ENCODE results near the gene PRDM16.

PRDM16 gene

DNA sequence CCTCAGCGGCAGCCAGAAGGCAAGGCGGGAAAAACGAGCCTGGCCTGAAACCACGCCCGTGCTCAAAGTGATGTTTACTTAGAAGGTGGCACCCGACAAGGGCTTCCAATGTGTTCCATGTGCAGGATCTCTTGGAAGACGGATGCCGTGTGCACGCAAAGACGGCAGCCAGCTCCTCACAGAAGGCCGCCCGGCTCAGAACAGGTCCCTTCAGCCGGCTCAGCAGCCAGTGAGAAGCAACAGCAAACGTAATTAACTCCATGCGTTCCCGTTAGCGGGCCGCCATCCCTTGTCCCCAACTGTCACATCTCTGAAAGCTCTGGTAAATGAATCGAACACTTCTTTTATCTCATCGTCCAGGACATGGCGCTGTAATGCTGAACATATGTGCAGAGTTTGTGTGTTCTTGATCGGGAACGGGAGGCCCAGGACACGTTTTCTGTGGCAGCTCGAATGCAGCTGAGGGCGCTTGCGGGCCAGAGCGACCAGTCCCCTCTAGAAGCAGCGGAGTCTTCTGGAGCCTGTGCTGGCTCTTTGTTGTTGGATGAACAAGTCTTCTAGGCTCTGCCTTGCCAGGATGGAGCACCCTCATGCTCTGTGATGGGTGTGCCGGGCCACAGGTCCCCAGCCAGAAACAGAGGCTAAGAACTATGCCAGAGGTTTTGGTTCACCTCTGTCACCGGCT is 290.9 kb downstream of the PRDM16 start:
- Histone ChIP-seq H3K9me3 (ENCODE audit: low read length) (no peaks in the 10 kb centered on the region), H3K4me1 (ENCODE audit: insufficient read depth, low read length, severe bottlenecking) (no peaks in the 10 kb centered on the region), H3K9me2 (ENCODE audit: low read depth, low read length) (no peaks in the 10 kb centered on the region), H3K9ac (ENCODE audit: low read length) (no peak overlapping the region), H3F3A (ENCODE audit: insufficient read depth, low read length) (no peaks in the 10 kb centered on the region), H3K79me2 (ENCODE audit: insufficient read depth, low read length) (no peaks in the 10 kb centered on the region), H4K20me1 (ENCODE audit: insufficient read depth, low read length) (no peaks in the 10 kb centered on the region), H3K27ac (ENCODE audit: low read depth, low read length, poor library complexity, severe bottlenecking) (no peak overlapping the region), H3K27me3 (ENCODE audit: insufficient read depth, low read length) (peaks cover 6% of the 10 kb centered on the region), H3K4me3 (ENCODE audit: low read depth, low read length, poor library complexity, severe bottlenecking) (no peak overlapping the region), H3K4me2 (ENCODE audit: low read length) (no peak overlapping the region), H2AFZ (ENCODE audit: low read length) (no peak overlapping the region), H3K36me3 (ENCODE audit: insufficient read depth, low read length) (no peaks in the 10 kb centered on the region)
- TF ChIP-seq, protein P1, sequence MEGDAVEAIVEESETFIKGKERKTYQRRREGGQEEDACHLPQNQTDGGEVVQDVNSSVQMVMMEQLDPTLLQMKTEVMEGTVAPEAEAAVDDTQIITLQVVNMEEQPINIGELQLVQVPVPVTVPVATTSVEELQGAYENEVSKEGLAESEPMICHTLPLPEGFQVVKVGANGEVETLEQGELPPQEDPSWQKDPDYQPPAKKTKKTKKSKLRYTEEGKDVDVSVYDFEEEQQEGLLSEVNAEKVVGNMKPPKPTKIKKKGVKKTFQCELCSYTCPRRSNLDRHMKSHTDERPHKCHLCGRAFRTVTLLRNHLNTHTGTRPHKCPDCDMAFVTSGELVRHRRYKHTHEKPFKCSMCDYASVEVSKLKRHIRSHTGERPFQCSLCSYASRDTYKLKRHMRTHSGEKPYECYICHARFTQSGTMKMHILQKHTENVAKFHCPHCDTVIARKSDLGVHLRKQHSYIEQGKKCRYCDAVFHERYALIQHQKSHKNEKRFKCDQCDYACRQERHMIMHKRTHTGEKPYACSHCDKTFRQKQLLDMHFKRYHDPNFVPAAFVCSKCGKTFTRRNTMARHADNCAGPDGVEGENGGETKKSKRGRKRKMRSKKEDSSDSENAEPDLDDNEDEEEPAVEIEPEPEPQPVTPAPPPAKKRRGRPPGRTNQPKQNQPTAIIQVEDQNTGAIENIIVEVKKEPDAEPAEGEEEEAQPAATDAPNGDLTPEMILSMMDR (IDR thresholded peaks at IDR 0.05; ENCODE audit: low read length) = no peak
- TF ChIP-seq EZH2 (IDR thresholded peaks at IDR 0.05; ENCODE audit: borderline replicate concordance, low read length) = no peak

GRCh38 chr1:3360646-3361257 is 291.7 kb downstream of the PRDM16 start:
- TF ChIP-seq, protein P1 (IDR thresholded peaks at IDR 0.05; ENCODE audit: low read length) = no peak
- no peak for TF ChIP-seq EZH2 (IDR thresholded peaks at IDR 0.05; ENCODE audit: borderline replicate concordance, low read length)
- no peaks in the 10 kb centered on the region for H3K4me1 ChIP-seq (ENCODE audit: insufficient read depth, low read length, severe bottlenecking)
- H3K79me2 ChIP-seq (ENCODE audit: insufficient read depth, low read length) = no peaks in the 10 kb centered on the region
- H3K9me3 ChIP-seq (ENCODE audit: low read length) = no peaks in the 10 kb centered on the region
- no peaks in the 10 kb centered on the region for H3F3A ChIP-seq (ENCODE audit: insufficient read depth, low read length)
- no peak overlapping the region for H3K9ac ChIP-seq (ENCODE audit: low read length)
- H3K27me3 ChIP-seq (ENCODE audit: insufficient read depth, low read length) = peaks cover 6% of the 10 kb centered on the region
- no peak overlapping the region for H3K4me2 ChIP-seq (ENCODE audit: low read length)
- H3K9me2 ChIP-seq (ENCODE audit: low read depth, low read length) = no peaks in the 10 kb centered on the region
- no peaks in the 10 kb centered on the region for H3K36me3 ChIP-seq (ENCODE audit: insufficient read depth, low read length)
- no peak overlapping the region for H2AFZ ChIP-seq (ENCODE audit: low read length)
- no peak overlapping the region for H3K4me3 ChIP-seq (ENCODE audit: low read depth, low read length, poor library complexity, severe bottlenecking)
- no peak overlapping the region for H3K27ac ChIP-seq (ENCODE audit: low read depth, low read length, poor library complexity, severe bottlenecking)
- H4K20me1 ChIP-seq (ENCODE audit: insufficient read depth, low read length) = no peaks in the 10 kb centered on the region

GRCh38 chr1:3363023-3363422 is 294.0 kb downstream of the PRDM16 start:
- Histone ChIP-seq H3K9ac (ENCODE audit: low read length) (no peak overlapping the region), H3K4me1 (ENCODE audit: insufficient read depth, low read length, severe bottlenecking) (no peaks in the 10 kb centered on the region), H2AFZ (ENCODE audit: low read length) (no peak overlapping the region), H3F3A (ENCODE audit: insufficient read depth, low read length) (no peaks in the 10 kb centered on the region), H3K79me2 (ENCODE audit: insufficient read depth, low read length) (no peaks in the 10 kb centered on the region), H3K9me2 (ENCODE audit: low read depth, low read length) (no peaks in the 10 kb centered on the region), H3K27ac (ENCODE audit: low read depth, low read length, poor library complexity, severe bottlenecking) (no peak overlapping the region), H3K9me3 (ENCODE audit: low read length) (no peaks in the 10 kb centered on the region), H3K36me3 (ENCODE audit: insufficient read depth, low read length) (no peaks in the 10 kb centered on the region), H3K27me3 (ENCODE audit: insufficient read depth, low read length) (peaks cover 6% of the 10 kb centered on the region), H3K4me2 (ENCODE audit: low read length) (no peak overlapping the region), H4K20me1 (ENCODE audit: insufficient read depth, low read length) (no peaks in the 10 kb centered on the region), H3K4me3 (ENCODE audit: low read depth, low read length, poor library complexity, severe bottlenecking) (no peak overlapping the region)
- TF ChIP-seq, protein P1 (IDR thresholded peaks at IDR 0.05; ENCODE audit: low read length) = no peak
- TF ChIP-seq EZH2 (IDR thresholded peaks at IDR 0.05; ENCODE audit: borderline replicate concordance, low read length) = no peak

All from OCI-LY1 (cell line).